Glomerular visceral epithelial cell (primary cell): ENCODE data around the gene EAF2.
"Not testable (repeated sequence)": the region's sequence is repeated elsewhere in the genome, so short reads cannot be mapped to it uniquely, and the experiment has no call there.

Source experiments
- DNase-seq: peaks from one replicate; pipeline ENCODE4 v3.0.0-alpha.2; 2016; ENCODE audit errors: extremely low spot score

The EAF2 gene

DNA sequence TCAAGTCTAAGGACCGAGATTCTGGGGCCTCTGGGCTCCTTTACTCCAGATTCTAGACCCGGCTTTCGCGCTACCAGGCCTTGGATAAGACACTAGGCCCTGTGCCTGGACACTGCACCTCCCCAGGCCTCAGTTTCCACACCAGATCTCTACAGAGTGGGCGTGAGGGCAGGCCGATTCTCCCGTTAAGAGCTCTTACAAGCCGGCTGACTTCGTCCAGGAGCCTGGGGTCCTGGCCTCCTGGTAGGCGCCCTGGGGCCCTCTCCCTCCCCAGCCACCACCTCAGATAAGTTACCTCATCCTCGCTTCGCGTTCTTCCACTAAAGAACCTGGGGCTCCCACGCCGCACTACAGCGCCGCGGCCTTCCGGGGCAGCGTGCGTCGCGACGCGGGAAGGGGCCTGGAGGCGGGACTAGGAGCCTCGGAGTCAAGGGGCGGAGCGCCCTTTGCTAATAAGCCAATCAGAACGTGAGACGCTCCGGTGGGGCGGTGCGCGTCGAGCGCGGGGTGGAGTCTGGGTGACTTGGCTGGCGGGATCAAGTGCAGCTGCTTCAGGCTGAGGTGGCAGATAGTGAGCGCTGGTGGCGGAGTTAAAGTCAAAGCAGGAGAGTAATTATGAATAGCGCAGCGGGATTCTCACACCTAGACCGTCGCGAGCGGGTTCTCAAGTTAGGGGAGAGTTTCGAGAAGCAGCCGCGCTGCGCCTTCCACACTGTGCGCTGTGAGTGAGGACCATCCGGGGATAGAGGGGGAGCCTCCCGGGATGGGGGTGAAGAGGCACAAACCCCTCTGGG is at the start of gene EAF2, which contains the start of gene IQCB1:
Gene EAF2 (plus strand): TSS at position 539 of the 794 bp plus-strand sequence. CDS start 77 bp downstream, at position 616.
Gene IQCB1 (minus strand): TSS at position 390 of the 794 bp plus-strand sequence. CDS start 6,100 bp downstream, outside the sequence.
- peak; percentile 95 for DNase-seq

- DNase-seq, result no peak
Observed at GRCh38 chr3:121786485-121786884, 48.5 kb upstream of the EAF2 start.

DNA sequence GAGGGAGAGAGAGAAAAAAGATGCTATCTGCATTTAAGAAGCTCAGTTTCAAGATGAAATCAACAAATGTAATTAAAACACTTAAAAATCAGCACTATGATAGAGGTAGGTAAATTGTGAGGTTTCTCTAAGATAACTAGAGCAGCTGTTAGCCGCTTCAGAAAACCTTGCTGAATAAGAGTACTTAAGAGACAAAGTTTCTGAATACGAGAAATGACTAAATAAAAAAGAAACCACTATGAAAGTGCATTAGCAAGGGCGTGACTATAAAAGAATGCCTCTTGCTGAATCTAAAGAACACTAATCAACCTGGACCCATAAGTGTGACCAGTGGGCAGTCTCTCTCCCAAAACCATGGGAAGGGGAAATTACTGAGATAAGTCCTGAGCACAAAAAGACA is 41.9 kb upstream of the EAF2 start:
- no peak for DNase-seq

DNA sequence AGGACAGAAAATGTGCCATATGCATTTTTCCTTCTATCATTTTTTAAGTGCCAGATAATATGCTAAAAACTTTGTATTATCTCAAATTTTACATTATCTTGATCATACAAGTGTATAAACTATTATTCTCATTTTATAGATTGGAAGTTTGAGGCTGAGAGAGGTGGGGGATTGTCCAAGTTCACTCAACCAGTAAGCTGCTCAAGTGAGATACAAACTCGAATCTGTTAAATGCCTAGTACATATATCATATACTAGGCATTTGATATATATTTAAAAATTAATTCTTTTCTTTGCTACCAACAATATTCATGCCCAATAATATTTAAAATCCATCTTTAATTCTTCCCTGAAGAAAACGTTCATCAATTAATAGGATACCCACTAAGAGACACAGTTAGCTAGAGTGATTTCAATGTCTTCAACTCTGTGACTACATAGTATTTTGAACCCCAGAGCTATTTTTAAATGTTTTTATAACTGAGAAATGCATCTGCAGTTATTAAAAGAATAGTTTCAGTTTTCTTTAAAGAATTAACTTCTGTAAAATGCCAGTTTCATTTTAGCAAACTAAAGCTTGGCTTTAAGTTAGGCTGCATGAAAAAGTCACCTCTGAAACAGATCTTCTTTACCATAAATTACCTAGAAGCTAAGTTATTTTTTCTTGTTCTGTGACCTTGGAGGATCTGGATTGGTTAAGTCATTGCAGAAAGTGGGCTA is 40.6 kb upstream of the EAF2 start:
- DNase-seq, result no peak

GRCh38 chr3:121796970-121797369 is 38.0 kb upstream of the EAF2 start:
- no peak for DNase-seq

GRCh38 chr3:121800906-121801305 is 34.1 kb upstream of the EAF2 start:
- DNase-seq, result no peak

GRCh38 chr3:121803771-121804320 is 31.2 kb upstream of the EAF2 start:
- DNase-seq, result no peak

DNA sequence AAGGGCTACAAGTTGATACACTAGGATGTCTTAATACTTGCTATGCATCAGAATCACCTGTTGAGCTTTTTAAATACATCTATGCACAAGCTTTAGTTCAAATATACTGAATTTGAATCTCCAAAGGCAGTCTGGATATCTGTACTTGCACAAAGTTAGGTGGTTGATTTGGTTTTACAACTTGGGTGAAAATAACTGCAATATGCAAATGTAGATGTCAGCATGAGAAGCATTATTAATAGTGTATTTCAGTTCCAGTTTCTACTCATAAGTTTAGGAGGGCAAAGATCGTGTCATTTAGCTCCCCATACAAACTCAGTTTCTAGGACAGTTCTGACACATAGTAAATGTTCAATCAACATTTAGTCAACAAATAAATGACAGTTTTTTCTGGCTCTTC is 25.8 kb upstream of the EAF2 start:
- no peak for DNase-seq

DNA sequence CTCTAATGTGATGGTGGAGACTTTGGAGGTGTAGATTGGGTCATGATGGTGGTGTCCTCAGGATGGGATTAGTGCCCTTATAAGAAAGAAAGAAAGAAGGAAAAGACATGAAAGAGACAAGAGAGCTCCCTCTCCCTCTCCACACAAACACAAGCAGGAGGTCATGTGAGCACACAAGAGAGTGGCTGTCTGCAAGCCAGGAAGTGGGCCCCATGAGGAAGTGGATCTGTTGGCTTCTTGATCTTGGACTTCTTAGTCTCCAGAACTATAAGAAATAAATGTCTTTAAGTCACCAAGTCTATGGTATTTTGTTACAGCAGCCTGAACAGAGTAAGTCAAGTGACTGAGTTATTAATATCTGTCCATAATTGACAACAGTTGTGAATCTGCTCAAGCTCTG is 17.3 kb upstream of the EAF2 start:
- no peak for DNase-seq

DNA sequence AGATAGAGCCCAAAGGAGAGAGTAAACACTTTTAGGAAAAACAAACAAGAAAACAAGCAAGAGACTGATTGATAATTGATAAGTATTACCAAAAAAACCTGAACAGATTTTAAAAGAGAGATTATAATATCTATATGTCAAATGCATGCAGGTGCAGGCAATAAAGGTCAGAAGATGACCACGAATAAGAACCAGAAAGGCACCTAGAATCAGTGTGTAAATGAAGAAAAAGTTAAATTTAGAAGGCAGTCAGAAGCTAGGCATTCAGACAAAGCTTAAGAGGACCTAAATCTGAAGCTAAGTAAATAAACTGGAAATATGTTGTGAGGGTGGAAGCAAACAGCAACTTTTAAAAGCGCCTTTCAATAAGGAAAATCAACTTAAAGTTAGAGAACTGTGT is 16.4 kb upstream of the EAF2 start:
- DNase-seq, result no peak

DNA sequence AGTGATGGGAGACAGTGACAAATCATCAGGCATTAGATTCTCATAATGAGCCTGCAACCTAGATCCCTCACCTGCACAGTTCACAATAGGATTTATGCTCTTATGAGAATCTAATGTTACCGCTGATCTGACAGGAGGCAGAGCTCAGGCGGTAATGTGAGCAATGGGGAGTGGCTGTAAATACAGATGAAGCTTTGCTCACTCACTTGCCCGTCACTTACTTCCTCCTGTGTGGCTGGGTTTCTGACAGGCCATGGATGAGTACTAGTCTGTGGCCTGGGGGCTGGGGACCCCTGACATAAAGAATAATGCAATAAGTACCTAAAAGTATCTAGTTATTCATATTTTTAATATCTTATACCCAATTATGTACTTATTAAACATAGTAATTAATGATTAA is 15.8 kb upstream of the EAF2 start:
- DNase-seq, result no peak

DNA sequence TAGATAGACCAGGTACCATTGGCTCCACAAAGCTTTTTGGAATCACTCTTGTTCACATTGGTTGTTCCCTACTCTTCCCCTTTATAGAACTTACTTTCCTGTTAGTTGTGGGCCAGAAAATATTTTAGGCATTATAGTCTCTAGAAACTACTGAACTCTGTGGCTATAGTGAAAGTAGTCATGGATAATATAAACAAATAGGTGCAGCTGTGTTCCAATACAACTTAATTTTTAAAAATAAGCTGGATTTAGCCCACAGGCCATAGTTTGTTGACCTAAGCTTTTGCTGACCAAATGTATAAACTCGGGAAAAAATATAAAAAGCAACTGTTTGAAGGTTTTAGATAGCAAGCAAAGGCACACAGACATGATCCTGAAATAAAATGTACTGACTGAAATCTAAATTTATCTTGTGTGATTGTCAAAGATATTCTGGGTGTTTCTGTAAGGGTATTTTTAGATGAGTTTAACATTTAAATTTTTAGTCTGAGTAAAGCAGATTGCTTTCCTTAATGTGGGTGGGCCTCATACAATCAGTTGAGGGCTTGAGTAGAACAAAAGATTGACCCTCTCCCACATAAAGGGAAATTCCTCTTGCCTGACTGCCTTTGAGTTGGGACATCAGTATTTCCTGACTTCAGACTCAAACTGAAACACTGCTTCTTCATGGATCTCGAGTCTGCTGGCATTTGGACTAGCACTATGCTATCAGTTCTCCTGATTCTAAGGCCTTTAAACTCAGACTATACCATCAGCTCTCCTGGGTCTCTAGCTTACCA is 13.4 kb upstream of the EAF2 start:
- no peak for DNase-seq

GRCh38 chr3:121822973-121823372 is 12.0 kb upstream of the EAF2 start:
- DNase-seq, result no peak

- DNase-seq, result no peak
Observed at GRCh38 chr3:121834157-121834670, 795 bp upstream of the EAF2 start.

DNA sequence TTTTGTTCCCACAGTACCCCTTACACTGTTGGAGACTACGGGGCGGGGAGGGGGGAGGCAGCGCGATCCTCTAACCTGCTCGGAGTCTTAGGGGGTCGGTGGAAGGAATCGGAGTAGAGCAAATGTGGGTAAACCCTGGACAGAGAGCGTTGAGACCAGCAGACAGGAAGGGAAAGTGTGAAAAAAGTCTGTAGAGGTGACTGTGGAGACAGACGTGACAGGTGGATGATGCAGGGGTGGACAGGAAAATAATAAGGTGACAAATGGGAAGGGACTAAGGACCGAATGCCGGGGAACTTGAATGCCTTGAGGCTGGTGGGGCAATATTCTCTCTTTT is 424 bp downstream of the EAF2 start:
- no peak for DNase-seq

DNA sequence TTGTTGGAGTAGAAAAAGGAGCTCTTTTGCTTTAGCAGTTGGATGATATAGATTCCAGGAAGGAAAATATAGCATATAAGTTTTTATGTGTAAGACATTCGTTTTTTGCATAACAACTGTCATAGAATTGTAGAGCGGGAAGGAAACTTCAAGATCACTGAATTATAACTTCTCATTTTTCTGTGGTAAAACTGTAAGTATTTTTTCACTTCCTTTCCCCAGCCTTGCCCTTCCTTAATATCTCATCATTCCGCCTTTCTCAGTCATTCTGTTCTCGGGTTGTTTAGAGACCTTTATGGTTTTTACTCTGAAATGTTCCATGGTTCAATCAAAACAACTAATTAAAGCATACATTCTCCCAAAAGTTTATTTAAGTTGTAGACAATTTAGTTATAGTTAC is 1.1 kb downstream of the EAF2 start:
- no peak for DNase-seq

- DNase-seq, result no peak
Observed at GRCh38 chr3:121836481-121836880, 1.5 kb downstream of the EAF2 start.

- no peak for DNase-seq
Observed at GRCh38 chr3:121839962-121840361, 5.0 kb downstream of the EAF2 start.

- no peak for DNase-seq
Observed at GRCh38 chr3:121844892-121845291, 9.9 kb downstream of the EAF2 start.

GRCh38 chr3:121852256-121852655 is 17.2 kb downstream of the EAF2 start:
- DNase-seq, result no peak

DNA sequence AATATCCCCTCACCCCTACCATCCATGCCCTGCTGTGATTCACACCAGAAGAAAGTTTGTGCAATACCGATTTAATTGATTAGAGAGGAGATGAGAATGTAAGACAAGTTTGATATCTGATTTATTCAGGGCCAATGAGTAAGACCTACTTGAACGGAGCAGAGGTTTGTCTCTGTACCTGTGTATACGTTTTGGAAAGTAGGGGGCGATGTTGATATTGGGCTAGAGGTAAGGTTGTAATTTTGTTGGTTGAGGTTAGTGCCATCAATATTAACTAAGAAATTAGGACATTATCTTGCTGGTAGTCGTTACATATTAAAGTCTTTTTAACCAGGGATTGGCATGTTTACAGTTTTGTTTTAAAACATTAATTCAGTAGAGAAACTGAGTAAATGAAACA is 20.5 kb downstream of the EAF2 start:
- DNase-seq, result no peak

DNA sequence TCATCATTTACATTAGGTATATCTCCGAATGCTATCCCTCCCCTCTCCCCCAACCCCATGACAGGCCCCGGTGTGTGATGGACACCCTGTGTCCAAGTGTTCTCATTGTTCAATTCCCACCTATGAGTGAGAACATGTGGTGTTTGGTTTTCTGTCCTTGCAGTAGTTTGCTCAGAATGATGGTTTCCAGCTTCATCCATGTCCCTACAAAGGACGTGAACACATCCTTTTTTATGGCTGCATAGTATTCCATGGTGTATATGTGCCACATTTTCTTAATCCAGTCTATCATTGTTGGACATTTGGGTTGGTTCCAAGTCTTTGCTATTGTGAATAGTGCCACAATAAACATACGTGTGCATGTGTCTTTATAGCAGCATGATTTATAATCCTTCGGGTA is 22.8 kb downstream of the EAF2 start:
- DNase-seq, result not testable (repeated sequence)
